Nephron (organoid): Measurements from ENCODE around the gene ANKRD9.

Experiments used
- H3K27ac Mint-ChIP-seq, 3 experiments: 2 replicates each; pipeline ENCODE4 v1.8.0; 2020; ENCODE audit warnings: mixed read lengths in 3 of 3, mild to moderate bottlenecking in 2 of 3, moderate library complexity in 1 of 3
- H3K27me3 Mint-ChIP-seq: 2 replicates; pipeline ENCODE4 v1.8.0; 2021; ENCODE audit warnings: low read depth, mild to moderate bottlenecking, moderate library complexity, mixed read lengths
- H3K36me3 Mint-ChIP-seq: 2 replicates; pipeline ENCODE4 v1.8.0; 2020; ENCODE audit warnings: low read depth, mixed read lengths
- H3K4me1 Mint-ChIP-seq: 2 replicates; pipeline ENCODE4 v1.8.0; 2020; ENCODE audit warnings: mixed read lengths
- H3K4me3 Mint-ChIP-seq, 3 experiments: 2 replicates each; pipeline ENCODE4 v1.8.0; 2020; ENCODE audit warnings: mild to moderate bottlenecking in 3 of 3, mixed read lengths in 3 of 3, moderate library complexity in 2 of 3
- H3K9me3 Mint-ChIP-seq: 2 replicates; pipeline ENCODE4 v1.8.0; 2020; ENCODE audit warnings: mixed read lengths
- CTCF ChIP-seq, 3 experiments: fragments of 200-600 bp; sonication (generic); IDR thresholded peaks; one replicate each; pipeline ENCODE4 v1.5.0; 2021; ENCODE audit warnings: antibody characterized with exemption in 3 of 3; ENCODE audit not compliant: unreplicated experiment in 3 of 3

ANKRD9 gene

DNA sequence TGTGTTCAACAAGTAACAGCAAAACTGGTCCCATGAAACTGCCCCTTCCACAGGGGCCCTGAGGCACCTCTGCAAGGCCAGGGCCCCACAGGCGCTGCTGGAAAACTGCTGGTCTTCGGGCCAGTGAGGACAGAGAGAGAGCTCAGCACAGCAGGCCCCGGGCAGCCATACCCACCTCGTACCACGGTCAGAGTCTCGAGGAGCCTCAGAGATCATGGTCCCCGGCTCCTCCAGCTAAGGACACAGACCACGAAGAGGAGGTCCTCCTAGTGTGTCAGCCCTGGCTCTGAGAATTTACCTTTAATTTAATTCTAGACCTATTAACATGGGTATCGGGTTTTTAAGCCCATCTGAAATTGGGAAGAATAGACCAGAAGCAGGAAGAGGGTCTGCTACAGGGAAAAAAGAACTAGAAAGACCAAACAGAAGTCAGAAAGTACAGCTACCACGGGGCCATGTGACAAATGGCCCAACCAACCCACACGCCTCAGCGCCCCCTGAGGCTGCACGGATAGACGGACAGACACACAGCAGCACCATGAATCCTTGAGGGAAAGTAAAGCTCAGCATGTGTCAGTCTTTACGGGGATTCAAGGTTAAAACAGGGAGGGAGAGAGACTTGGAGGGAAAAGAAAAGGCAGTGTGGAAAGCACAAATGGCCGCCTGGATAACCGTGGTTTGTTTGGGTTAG is 22.9 kb downstream of the ANKRD9 start:
- no peak for TF ChIP-seq CTCF (IDR thresholded peaks at IDR 0.05; ENCODE audit: unreplicated experiment in 3 of 3)
- Mint-ChIP-seq H3K4me3 (no peak overlapping the region), H3K9me3 (peaks cover 4% of the 10 kb centered on the region)

GRCh38 chr14:102485693-102486512 is 23.7 kb downstream of the ANKRD9 start:
- H3K4me1 Mint-ChIP-seq, result peaks cover 8% of the 10 kb centered on the region
- H3K27me3 Mint-ChIP-seq, result no peaks in the 10 kb centered on the region
- H3K36me3 Mint-ChIP-seq, result peaks cover 30% of the 10 kb centered on the region
- peaks cover 4% of the 10 kb centered on the region for H3K9me3 Mint-ChIP-seq
- TF ChIP-seq CTCF (IDR thresholded peaks at IDR 0.05; ENCODE audit: unreplicated experiment in 3 of 3), result no peak
- H3K4me3 Mint-ChIP-seq, result no peak overlapping the region
- H3K27ac Mint-ChIP-seq, result peak overlapping the region in 2 of 3 experiments; percentile 29 to 73

More for the DNA sequence above, 22.9 kb downstream of the ANKRD9 start:
- Mint-ChIP-seq H3K27ac (peak overlapping the region in 2 of 3 experiments; percentile 29 to 73), H3K27me3 (no peaks in the 10 kb centered on the region), H3K36me3 (peaks cover 27% of the 10 kb centered on the region), H3K4me1 (peaks cover 8% of the 10 kb centered on the region)

- H3K27ac Mint-ChIP-seq, result no peak overlapping the region
- H3K4me3 Mint-ChIP-seq, result no peak overlapping the region
- H3K27me3 Mint-ChIP-seq, result no peaks in the 10 kb centered on the region
- peaks cover 4% of the 10 kb centered on the region for H3K9me3 Mint-ChIP-seq
- H3K36me3 Mint-ChIP-seq, result peaks cover 37% of the 10 kb centered on the region
- no peak for TF ChIP-seq CTCF (IDR thresholded peaks at IDR 0.05; ENCODE audit: unreplicated experiment in 3 of 3)
- peaks cover 8% of the 10 kb centered on the region for H3K4me1 Mint-ChIP-seq
These were observed 25.3 kb downstream of the ANKRD9 start for GRCh38 chr14:102484316-102484715.

GRCh38 chr14:102481791-102482238 is 27.8 kb downstream of the ANKRD9 start:
- Mint-ChIP-seq H3K4me3 (no peak overlapping the region), H3K4me1 (peaks cover 4% of the 10 kb centered on the region), H3K36me3 (peaks cover 42% of the 10 kb centered on the region), H3K9me3 (peaks cover 4% of the 10 kb centered on the region), H3K27ac (no peak overlapping the region), H3K27me3 (no peaks in the 10 kb centered on the region)
- no peak for TF ChIP-seq CTCF (IDR thresholded peaks at IDR 0.05; ENCODE audit: unreplicated experiment in 3 of 3)

DNA sequence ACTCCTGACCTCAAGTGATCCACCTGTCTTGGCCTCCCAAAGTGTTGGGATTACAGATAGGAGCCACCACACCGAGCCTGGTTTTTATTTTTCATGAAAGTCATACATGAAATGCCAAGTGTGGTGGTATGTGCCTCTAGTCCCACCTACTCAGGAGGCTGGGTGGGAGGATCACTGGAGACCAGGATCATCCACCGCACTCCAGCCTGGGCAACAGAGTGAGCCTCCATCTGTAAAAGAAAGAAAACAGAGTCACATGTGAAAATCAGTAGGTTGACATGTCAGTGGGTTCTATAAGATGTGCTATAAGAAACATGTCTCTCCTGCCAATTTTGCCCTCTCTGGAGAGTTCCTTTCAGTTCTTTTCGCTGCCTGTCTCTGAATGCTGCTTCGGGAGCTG is 28.2 kb downstream of the ANKRD9 start:
- Mint-ChIP-seq H3K4me3 (no peak overlapping the region), H3K27me3 (no peaks in the 10 kb centered on the region), H3K9me3 (peaks cover 4% of the 10 kb centered on the region), H3K36me3 (peaks cover 44% of the 10 kb centered on the region), H3K27ac (no peak overlapping the region), H3K4me1 (no peaks in the 10 kb centered on the region)
- TF ChIP-seq CTCF (IDR thresholded peaks at IDR 0.05; ENCODE audit: unreplicated experiment in 3 of 3), result no peak
